Activated CD4-positive, CD25-positive, alpha-beta regulatory T cell treated with anti-CD3 and anti-CD28 coated beads, Interleukin-2, amount 50 U/mL, for 16 hours (primary cell): ENCODE data around the gene SYNJ2BP.
"Not testable (repeated sequence)": the region's sequence is repeated elsewhere in the genome, so short reads cannot be mapped to it uniquely, and the experiment has no call there.

Experiments used
- DNase-seq: peaks from one replicate; pipeline ENCODE4 v3.0.0-alpha.2; 2020; ENCODE audit warnings: low read depth, low spot score

The SYNJ2BP gene, protein sequence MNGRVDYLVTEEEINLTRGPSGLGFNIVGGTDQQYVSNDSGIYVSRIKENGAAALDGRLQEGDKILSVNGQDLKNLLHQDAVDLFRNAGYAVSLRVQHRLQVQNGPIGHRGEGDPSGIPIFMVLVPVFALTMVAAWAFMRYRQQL

DNA sequence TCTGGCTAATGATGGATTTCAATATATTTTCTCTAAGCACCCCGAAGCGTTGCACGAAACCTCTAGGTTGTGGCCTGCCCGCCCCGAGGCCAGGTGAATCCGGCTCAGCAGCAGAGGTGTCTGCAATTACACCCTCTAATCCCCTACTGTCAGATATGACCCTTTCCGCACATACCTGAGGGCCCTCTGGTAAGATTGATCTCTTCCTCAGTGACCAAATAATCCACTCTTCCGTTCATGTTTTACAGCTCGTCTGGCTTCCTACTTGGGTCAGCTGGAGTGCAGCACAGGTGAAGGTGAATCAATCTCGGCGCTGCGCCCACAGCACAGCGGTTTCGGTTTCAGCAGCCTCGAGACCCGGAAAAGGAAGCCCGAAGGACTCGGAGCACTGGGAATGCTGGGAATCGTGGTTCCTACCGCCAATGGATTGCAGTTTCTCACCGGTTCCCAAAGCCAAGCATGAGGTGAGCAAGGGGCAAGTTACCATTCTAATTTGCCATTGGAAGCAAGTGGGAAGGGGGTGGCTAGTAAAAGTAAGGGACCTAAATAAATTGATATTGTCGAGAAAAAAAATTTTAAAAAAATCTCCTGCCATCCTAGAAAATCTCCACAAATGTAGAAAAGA lies at the start of gene SYNJ2BP:
SYNJ2BP (minus strand) TSS at position 366 of the 625 bp plus-strand sequence; CDS start at position 239, 127 bp downstream.
- DNase-seq = peak; percentile 20

- no peak for DNase-seq
These were observed 37.8 kb upstream of the SYNJ2BP start for GRCh38 chr14:70454731-70455130.

- no peak for DNase-seq
These were observed 35.0 kb upstream of the SYNJ2BP start, which contains the start of gene ADAM21 for GRCh38 chr14:70451874-70452273. Gene ADAM21 (plus strand): TSS chr14:70452174. CDS start chr14:70457500, 5,326 bp downstream.

- no peak for DNase-seq
These were observed 31.9 kb upstream of the SYNJ2BP start for GRCh38 chr14:70448633-70449340.

DNA sequence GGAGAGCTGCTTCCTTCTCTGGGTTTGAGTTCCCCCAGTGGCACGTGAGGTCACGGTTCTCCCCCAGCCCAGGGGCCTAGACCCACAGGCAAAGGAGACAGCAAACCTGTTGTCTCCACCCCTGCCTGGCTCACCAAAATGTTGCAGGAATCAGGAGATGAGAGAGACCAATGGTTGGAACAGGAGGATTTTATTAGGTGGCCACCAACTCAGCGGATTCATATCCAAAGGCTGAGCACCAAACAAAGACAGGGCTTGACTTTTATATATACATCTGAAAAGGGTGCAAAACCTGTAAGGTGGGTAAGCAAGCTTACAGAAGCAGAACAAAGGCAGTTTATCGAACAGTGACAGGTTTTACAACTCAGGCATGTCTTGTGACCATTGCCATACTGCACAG lies 25.9 kb upstream of the SYNJ2BP start:
- DNase-seq = no peak

DNA sequence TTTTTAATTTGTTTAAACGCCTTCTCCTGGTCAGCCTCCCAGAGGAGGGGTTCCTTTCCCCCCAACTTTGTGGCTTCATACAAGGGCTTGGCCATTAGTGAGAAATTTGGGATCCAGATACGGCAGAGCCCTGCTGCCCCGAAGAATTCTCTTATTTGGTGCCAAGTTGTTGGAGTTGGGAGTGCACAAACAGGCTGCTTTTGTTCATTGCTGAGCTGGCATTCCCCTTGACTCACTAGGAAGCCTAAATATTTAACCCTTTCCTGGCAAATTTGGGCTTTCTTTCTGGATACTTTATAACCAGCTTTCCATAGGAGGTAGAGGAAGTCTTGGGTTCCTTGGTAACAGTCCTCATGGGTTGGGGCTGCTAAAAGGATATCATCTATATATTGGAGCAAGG lies 24.8 kb upstream of the SYNJ2BP start:
- no peak for DNase-seq

DNA sequence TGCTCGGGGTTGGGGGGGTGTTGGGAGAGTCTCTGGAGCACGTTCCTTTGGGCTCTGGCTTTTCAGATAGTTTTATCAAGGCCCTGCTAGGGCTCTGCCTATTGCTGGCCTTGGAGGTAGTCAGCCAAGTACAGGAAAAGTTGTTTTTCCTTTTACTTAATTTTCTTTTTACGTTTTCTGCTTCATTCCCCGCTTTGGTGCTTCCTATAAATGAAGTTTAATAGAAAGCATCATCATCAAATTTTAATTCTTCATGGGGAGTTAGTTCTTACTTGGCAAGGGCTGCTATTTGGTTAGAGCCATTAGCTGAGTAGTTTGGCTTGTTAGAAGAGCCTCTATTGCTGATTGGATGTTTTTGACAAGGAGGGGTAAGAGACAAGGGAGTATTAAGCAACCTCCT lies 20.0 kb upstream of the SYNJ2BP start:
- DNase-seq = no peak

GRCh38 chr14:70426555-70426954 lies 9.7 kb upstream of the SYNJ2BP start:
- not testable (repeated sequence) for DNase-seq

DNA sequence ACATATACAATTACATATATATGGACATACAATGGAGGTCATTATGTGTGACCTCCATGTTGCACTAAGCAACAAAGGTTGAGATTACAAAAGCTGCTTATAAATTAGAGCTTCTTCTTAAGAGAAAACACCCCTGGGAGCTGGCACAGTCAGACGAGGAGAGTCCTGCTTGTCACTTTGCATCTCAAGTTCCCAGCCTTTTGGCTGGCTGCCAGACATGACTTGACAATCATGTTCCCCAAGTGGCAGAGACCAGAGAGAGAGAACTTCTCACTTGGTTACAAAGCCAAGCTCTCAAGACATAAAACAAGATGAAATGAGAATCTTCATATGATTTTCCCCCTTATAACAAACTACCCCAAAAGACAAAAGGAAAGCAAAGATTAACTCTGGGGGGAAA lies 8.5 kb upstream of the SYNJ2BP start:
- no peak for DNase-seq

DNA sequence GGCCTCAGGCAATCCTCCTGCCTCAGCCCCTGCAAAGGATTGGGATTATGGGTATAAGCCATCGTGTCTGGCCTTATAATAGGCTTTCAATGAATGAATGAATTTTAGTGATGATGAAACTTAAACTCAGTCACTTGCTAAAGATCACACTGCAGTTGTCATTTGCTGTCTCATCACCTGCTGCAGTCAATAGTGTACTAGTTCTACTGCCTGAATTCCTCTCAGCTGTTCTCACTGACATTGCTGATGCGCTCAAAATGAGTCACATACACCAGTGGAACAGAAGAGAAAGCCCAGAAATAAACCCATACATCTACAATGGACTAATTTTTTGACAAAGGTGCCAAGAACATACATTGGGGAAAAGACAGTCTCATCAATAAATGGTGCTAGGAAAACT lies 5.6 kb upstream of the SYNJ2BP start:
- DNase-seq = no peak

GRCh38 chr14:70419270-70419931 lies 2.5 kb upstream of the SYNJ2BP start:
- DNase-seq = not testable (repeated sequence)

DNA sequence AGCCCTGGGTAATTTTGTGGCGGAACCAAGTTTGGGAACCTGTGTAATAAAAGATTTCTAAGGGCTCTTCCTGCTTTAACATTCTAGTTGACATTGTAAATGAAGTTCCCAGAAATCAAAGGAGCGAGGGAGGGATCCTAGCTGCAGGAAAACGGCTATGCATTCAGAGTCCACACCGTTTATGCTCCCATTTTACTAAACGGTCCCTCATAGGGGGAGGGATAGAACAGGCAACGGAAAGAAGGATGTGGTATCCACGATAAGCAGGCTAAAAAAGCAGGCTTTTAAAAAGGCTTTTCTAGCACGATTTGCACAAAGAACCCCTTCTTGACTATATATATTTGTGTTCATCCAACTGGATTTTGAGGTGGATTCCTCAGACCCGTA lies 559 bp downstream of the SYNJ2BP start:
- no peak for DNase-seq

- DNase-seq = no peak
These were observed 1.1 kb downstream of the SYNJ2BP start for GRCh38 chr14:70415788-70416187.

GRCh38 chr14:70407621-70408020 lies 9.3 kb downstream of the SYNJ2BP start:
- no peak for DNase-seq

DNA sequence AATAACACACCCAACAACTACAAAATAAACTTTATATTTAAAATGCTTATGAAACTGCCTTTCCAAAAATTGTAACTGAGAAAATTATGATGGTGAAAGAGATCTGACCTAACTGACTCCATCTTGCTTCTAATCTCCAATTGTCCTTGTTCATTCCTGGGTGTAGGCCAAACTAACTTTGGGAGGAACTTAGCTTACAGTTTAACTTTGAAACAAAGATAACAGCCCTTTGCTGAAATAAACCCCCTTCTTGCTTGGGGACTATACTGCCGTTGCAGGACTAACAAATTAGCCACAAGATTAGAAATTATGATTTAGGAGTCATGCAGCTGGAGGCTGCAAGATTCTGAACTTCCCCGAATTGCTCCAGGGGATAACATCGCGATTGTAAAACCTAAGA lies 10.7 kb downstream of the SYNJ2BP start:
- not testable (repeated sequence) for DNase-seq

GRCh38 chr14:70403335-70403734 lies 13.6 kb downstream of the SYNJ2BP start:
- DNase-seq = not testable (repeated sequence)

DNA sequence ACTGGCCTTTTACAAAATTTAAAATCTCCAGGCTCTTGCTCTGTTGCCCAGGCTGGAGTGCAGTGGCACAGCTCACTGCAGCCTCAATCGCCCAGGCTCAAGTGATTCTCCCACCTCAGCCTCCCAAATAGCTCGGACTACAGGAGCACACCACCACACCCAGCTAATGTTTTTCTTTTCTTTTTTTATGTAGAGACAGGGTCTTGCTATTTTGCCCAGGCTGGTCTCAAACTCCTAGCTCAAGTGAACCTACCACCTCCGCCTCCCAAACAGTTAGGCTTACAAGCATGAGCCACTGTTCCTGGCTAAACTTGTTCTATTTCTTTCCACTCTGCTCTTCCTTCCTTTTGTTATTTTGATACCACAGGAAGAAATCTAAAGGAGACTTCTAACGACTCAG lies 15.2 kb downstream of the SYNJ2BP start:
- DNase-seq = no peak

DNA sequence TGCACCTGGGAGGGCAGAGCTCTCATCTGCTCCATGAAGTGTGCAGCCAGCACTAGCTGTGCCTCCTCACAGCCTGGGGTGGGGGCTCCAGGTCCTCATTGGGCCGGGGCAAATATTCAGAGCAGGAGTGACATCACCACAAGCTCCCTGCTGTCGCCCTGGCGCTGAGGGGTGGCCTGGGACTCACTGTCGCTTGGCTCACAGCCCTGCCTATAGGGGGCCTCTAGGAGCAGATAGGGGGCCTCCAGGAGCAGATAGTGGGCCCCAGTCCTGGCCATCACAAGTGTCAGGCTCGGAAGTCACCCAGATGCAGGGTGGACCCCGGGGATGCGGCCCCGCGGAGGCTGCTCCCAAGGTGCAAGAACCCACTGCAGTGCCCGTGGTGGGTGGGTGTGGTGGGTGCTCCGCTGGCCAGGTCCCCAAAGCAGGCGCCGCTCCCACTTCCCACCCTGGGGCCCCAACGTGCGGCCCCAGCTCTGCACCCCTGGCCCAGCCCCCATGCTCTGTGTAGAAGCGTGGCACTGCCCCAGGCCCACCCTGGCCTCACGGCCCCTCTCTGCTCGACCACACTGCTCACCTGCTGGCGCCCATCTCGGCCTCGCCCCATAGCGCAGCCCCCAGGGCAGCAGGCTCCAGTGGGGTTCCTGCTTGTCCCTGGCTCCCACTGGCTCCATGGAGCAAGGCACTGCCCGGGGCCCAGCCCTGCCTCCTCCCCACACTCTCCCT lies 18.0 kb downstream of the SYNJ2BP start:
- DNase-seq = no peak

GRCh38 chr14:70398280-70398679 lies 18.6 kb downstream of the SYNJ2BP start:
- no peak for DNase-seq

DNA sequence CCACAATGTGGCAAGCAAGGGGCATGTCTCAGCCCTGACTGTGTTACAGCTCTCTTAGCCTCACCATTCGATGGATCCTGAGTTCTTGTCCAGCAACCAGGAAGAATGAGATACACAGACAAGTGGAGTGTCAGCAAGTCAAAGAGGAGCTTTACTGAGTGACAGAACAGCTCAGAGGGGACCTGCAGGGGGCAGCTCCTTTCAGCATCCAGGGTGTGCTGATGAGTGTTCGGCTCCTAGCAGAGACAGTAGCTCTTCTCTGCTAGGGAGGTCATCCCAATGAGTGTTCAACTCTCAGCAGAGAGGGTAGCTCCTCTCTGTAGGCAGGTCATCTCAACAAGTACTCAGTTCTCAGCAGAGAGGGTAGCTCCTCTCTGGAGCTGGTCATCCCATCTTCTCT lies 19.1 kb downstream of the SYNJ2BP start:
- DNase-seq = no peak

GRCh38 chr14:70394674-70395306 lies 22.1 kb downstream of the SYNJ2BP start:
- no peak for DNase-seq
